H1 (cell line): ENCODE results near the gene ZDHHC8. TPM values are rescaled to one million over a fixed set of nuclear protein-coding genes. Genes with fewer than 3 reads are reported as not detected.

Experiments
- CTCF ChIP-seq, 3 experiments: IDR thresholded peaks; 1 replicate in 2 of 3; 2 replicates in 1 of 3; pipeline versions ENCODE4 v1.5.1 to v1.6.1; 2011; ENCODE audit warnings: low read length in 3 of 3, mild to moderate bottlenecking in 3 of 3, inconsistent platforms in 2 of 3, low read depth in 1 of 3, moderate library complexity in 1 of 3; ENCODE audit not compliant: insufficient read depth in 1 of 3; ENCODE audit errors: control extremely low read depth in 1 of 3
- EP300 ChIP-seq, 2 experiments: IDR thresholded peaks; 1 replicate in 1 of 2; 2 replicates in 1 of 2; pipeline ENCODE4 v1.6.1; 2011 to 2012; ENCODE audit warnings: low read depth in 2 of 2, low read length in 2 of 2, mild to moderate bottlenecking in 2 of 2, borderline replicate concordance in 1 of 2, inconsistent platforms in 1 of 2, moderate library complexity in 1 of 2
- SP2 ChIP-seq: IDR thresholded peaks from 2 replicates; pipeline ENCODE4 v1.6.1; 2012; ENCODE audit warnings: mild to moderate bottlenecking, low read length, inconsistent platforms
- TAF7 ChIP-seq: optimal IDR thresholded peaks from 2 replicates; pipeline ENCODE3; 2011; ENCODE audit warnings: low read depth, mild to moderate bottlenecking, inconsistent platforms, low read length, moderate library complexity, borderline replicate concordance
- TEAD4 ChIP-seq: IDR thresholded peaks from 2 replicates; pipeline ENCODE4 v1.6.1; 2012; ENCODE audit warnings: low read depth, low read length, inconsistent platforms, mixed read lengths
- polyA plus RNA-seq, 7 experiments: library from polyadenylated mRNA; depleted of rRNA in 3 of 7; stranded (reverse) in 5 of 7; unstranded in 2 of 7; fragments of >200 nt in 5 of 7; fragments of 200-250 nt in 2 of 7; gene quantifications; 1 replicate in 5 of 7; 2 replicates in 1 of 7; 4 replicates in 1 of 7; pipeline versions ENCODE4 v1.2.1 to v1.2.3, GENCODE V29; 2011 to 2013; ENCODE audit warnings: missing spikeins in 2 of 7, mixed read lengths in 2 of 7
- total RNA-seq: library from RNA; stranded (reverse); fragmentation: NEBNext Ultra II Directional; extraction: Animal tissue kit (Norgen Biotek cat#: 25700); gene quantifications from 2 replicates; pipeline ENCODE4 v1.2.1, GENCODE V29; 2021

ZDHHC8 gene
- total and polyA plus RNA-seq, 2 of the 8 experiments (the other 6 are each of a cell fraction or from before 2014, with no cell fraction given): 18.6 to 65.6 TPM

DNA sequence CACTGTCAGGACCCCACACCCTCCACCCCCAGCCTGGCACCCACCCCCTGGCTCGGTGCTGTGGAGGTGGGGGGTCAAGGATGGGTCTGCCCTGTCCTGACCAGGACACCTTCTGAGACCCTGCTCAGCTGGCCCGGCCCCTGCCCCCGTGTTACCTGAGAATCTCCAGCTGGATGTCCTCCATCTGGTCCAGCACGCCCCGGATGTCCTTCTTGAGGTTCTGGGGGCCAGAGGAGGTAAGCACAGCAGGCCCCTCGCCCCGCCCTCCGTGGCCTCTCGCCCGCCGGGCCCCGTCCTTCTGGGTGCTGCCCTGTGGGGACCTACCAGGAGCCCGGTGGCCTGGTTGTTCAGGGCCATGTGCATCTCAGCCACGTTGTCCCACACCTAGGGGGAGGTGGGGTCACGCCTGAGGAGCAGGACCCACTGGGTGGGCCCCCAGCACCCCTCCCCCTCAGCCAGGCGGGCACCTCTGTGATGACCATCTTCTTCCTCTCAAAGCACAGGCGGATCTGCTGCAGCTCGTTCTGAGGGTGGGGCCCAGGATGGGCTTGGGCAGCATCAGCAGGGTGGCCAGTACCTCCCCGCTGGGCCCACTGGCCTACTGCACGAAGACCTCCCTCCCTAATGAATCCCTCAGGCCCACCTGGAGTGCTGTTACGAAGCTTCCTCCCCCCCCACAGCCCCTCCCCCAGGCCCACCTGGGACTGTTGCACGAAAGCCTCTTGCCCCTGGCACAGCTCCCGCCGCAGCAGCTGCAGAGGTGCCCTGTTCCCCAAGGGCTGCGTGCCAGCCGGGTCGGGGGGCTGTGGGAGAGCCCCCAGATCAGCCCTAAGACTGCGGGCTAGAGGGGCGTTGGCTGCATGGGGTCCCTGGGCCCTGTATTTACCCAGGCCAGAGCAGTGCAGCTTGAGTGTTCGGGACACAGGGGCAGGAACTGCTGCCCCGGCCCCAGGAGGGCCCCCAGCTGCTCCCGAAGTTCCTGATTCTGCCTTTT, 17.9 kb downstream of the ZDHHC8 start (continued):
- TF ChIP-seq TAF7: no peak
- no peak for TF ChIP-seq SP2
- no peak for TF ChIP-seq CTCF (IDR thresholded peaks at IDR 0.05; ENCODE audit: control extremely low read depth in 1 of 3, insufficient read depth in 1 of 3, low read depth in 1 of 3, low read length in 3 of 3)
- no peak for TF ChIP-seq TEAD4
- no peak for TF ChIP-seq EP300 (IDR thresholded peaks at IDR 0.05; ENCODE audit: borderline replicate concordance in 1 of 2, low read depth in 2 of 2, low read length in 2 of 2)
